Measurements from ENCODE around the gene CHST11. TPM values are rescaled to one million over a fixed set of nuclear protein-coding genes. Genes with fewer than 3 reads are reported as not detected.

The CHST11 gene
- total RNA-seq, 1 experiment from 2014 or later, result 6.7 TPM

GRCh38 chr12:104416136-104416535 lies 40.6 kb upstream of the CHST11 start:
- Histone ChIP-seq H3K27me3 (ENCODE audit: insufficient read depth, low read length) (0 out of 2 replicates have a peak, but pooled peaks cover 1% of the 10 kb centered on the region), H3K23me2 (ENCODE audit: insufficient read length, low read depth, low read length, poor library complexity, severe bottlenecking) (no peaks in the 10 kb centered on the region), H3K56ac (ENCODE audit: insufficient read length, low read depth, low read length) (no peak overlapping the region), H4K8ac (replicated peaks; ENCODE audit: insufficient read length, low read depth, low read length) (no peak overlapping the region), H3K23ac (ENCODE audit: insufficient read length, low read depth, low read length) (no peak overlapping the region), H3K4ac (ENCODE audit: low read depth, low read length) (no peak overlapping the region), H4K91ac (ENCODE audit: insufficient read length, low read depth, low read length) (no peak overlapping the region), H2AFZ (ENCODE audit: low read length) (no peak overlapping the region), H2AK5ac (ENCODE audit: insufficient read length, low read length) (no peak overlapping the region), H3K4me2 (ENCODE audit: insufficient read depth, insufficient read length, low read length) (no peak overlapping the region), H3K27ac (ENCODE audit: insufficient read length, low read depth, low read length) (no peak overlapping the region), H2BK20ac (ENCODE audit: low read depth, low read length, poor library complexity, severe bottlenecking) (no peak overlapping the region), H3K9me3 (ENCODE audit: control insufficient read depth, low read depth, low read length) (no peaks in the 10 kb centered on the region), H4K5ac (ENCODE audit: insufficient read length, low read depth, low read length) (no peak overlapping the region), H2BK12ac (ENCODE audit: insufficient read length, low read depth, low read length) (no peak overlapping the region), H4K20me1 (ENCODE audit: control insufficient read depth, insufficient read depth, insufficient read length) (no peaks in the 10 kb centered on the region), H3K79me1 (ENCODE audit: insufficient read depth, low read depth, low read length, poor library complexity, severe bottlenecking) (no peaks in the 10 kb centered on the region), H2BK5ac (ENCODE audit: insufficient read length, low read length) (no peak overlapping the region), H3K18ac (ENCODE audit: insufficient read length, low read depth, low read length) (no peak overlapping the region), H3T11ph (ENCODE audit: low read length) (no peak overlapping the region), H2BK15ac (ENCODE audit: low read depth, low read length) (no peak overlapping the region), H3K9ac (ENCODE audit: extremely low read depth, insufficient read length, low read length) (no peak overlapping the region), H3K4me1 (ENCODE audit: insufficient read depth, low read length) (peaks cover 6% of the 10 kb centered on the region; the same call in 1 of the 2 replicates), H3K79me2 (ENCODE audit: insufficient read depth, low read length) (no peaks in the 10 kb centered on the region), H2BK120ac (ENCODE audit: low read depth, low read length, poor library complexity, severe bottlenecking) (no peak overlapping the region), H3K14ac (ENCODE audit: insufficient read depth, low read length) (no peak overlapping the region)
- H3K9me3 Mint-ChIP-seq, result no peaks in the 10 kb centered on the region
- no CpG with 5 or more reads among the region's 6 CpGs for WGBS (ENCODE audit: extremely low coverage, insufficient read length, low lambda C conversion rate)
- H3K36me3 Mint-ChIP-seq (ENCODE audit: insufficient read depth in 1 of 3, low read depth in 3 of 3), result no peaks in the 10 kb centered on the region
- H3K4me1 Mint-ChIP-seq, result peaks cover 20 to 21% of the 10 kb centered on the region in 2 experiments
- H3K27ac Mint-ChIP-seq, result no peak overlapping the region
- no peak for TF ChIP-seq CTCF (conservative IDR thresholded peaks at IDR 0.05)
- H3K27me3 Mint-ChIP-seq (ENCODE audit: low read depth), result peaks cover 20% of the 10 kb centered on the region
- H3K4me3 Mint-ChIP-seq, result no peak overlapping the region
- no peak for DNase-seq
